Natural killer cell (primary cell): ENCODE measurements around the gene DNAJC3. TPM values are rescaled to one million over a fixed set of nuclear protein-coding genes. Genes with fewer than 3 reads are reported as not detected.
A peak's percentile ranks its signal among the peaks of the same experiment; 100 is the strongest.
"Not testable (repeated sequence)": the region's sequence is repeated elsewhere in the genome, so short reads cannot be mapped to it uniquely, and the experiment has no call there.

ENCODE experiments used
- ATAC-seq, 3 donors: fragments of 150-1000 bp in 2 of 3; fragments of 200-7000 bp in 1 of 3; cut with Tn5 transposase; 1 replicate in 1 of 3; 2 replicates in 2 of 3; pipeline ENCODE4 v1.10.0; 2021; ENCODE audit warnings: mild to moderate bottlenecking in 2 of 3, moderate library complexity in 2 of 3
- DNase-seq, 2 donors: peaks; one replicate each; pipeline versions ENCODE4 v3.0.0 to v3.0.0-alpha.2; 2013 to 2021; ENCODE audit warnings: mixed read lengths in 1 of 2
- H3K27ac ChIP-seq: one replicate; pipeline ENCODE4 v1.5.1; 2013; ENCODE audit warnings: mild to moderate bottlenecking, low read length
- H3K27me3 ChIP-seq: one replicate; pipeline ENCODE4 v1.6.1; 2013; ENCODE audit warnings: low read length; ENCODE audit not compliant: control insufficient read depth, insufficient read depth
- H3K36me3 ChIP-seq: one replicate; pipeline ENCODE4 v1.6.1; 2013; ENCODE audit warnings: low read length; ENCODE audit not compliant: control insufficient read depth, insufficient read depth
- H3K4me1 ChIP-seq: one replicate; pipeline ENCODE4 v1.6.1; 2013; ENCODE audit warnings: low read length; ENCODE audit not compliant: control insufficient read depth, insufficient read depth
- H3K4me3 ChIP-seq: one replicate; pipeline ENCODE4 v1.5.1; 2013; ENCODE audit warnings: low read length
- H3K9me3 ChIP-seq: one replicate; pipeline ENCODE4 v1.6.1; 2013; ENCODE audit warnings: low read length; ENCODE audit not compliant: control insufficient read depth, insufficient read depth
- H3K27ac Mint-ChIP-seq, 2 donors: one replicate each; pipeline ENCODE4 v1.8.0; 2022; ENCODE audit warnings: mild to moderate bottlenecking in 2 of 2, mixed read lengths in 2 of 2, moderate library complexity in 1 of 2
- H3K27me3 Mint-ChIP-seq, 2 donors: one replicate each; pipeline ENCODE4 v1.8.0; 2022; ENCODE audit warnings: low read depth in 2 of 2, mixed read lengths in 2 of 2
- H3K36me3 Mint-ChIP-seq: one replicate; pipeline ENCODE4 v1.8.0; 2022; ENCODE audit warnings: mixed read lengths
- H3K4me1 Mint-ChIP-seq, 2 donors: one replicate each; pipeline ENCODE4 v1.8.0; 2022; ENCODE audit warnings: mixed read lengths in 2 of 2
- H3K4me3 Mint-ChIP-seq: one replicate; pipeline ENCODE4 v1.8.0; 2022; ENCODE audit warnings: mild to moderate bottlenecking, moderate library complexity, mixed read lengths
- H3K9me3 Mint-ChIP-seq, 2 donors: one replicate each; pipeline ENCODE4 v1.8.0; 2022; ENCODE audit warnings: mixed read lengths in 2 of 2
- CTCF ChIP-seq: fragments of 200-600 bp; IDR thresholded peaks from one replicate; pipeline ENCODE4 v1.8.0; 2022; ENCODE audit warnings: antibody characterized with exemption
- WGBS: methylation state at CpG from one replicate; pipeline ENCODE4 v1.1.7; 2013; ENCODE audit warnings: missing lambda C conversion rate; ENCODE audit not compliant: insufficient coverage; 5-methylcytosine and 5-hydroxymethylcytosine counted together
- intact Hi-C: fragments of 100-400 bp; cut with micrococcal nuclease; formaldehyde crosslinking; loops from one replicate; pipeline ENCODE4 v1.14.2; 2022
- total RNA-seq, 4 donors: library from RNA; stranded (reverse); fragments of 120-200 nt in 1 of 4; gene quantifications; one replicate each; pipeline versions ENCODE4 v1.2.3 to v1.2.4, GENCODE V29; 2013 to 2022

DNAJC3 gene
- total RNA-seq, 3 donors from 2014 or later (not counting 1 experiment from before 2014, with no cell fraction given), result 26.5 to 38.1 (median 29.0) TPM

- H3K27ac ChIP-seq, result no peak overlapping the region
- H3K9me3 Mint-ChIP-seq, result no peaks in the 10 kb centered on the region
- no peaks in the 10 kb centered on the region for H3K27me3 ChIP-seq
- H3K9me3 ChIP-seq, result no peaks in the 10 kb centered on the region
- H3K36me3 Mint-ChIP-seq, result no peaks in the 10 kb centered on the region
- intact Hi-C loops, result no loop called here
- DNase-seq (no peak), ATAC-seq (no peak)
- H3K4me3 Mint-ChIP-seq, result no peak overlapping the region
- no peaks in the 10 kb centered on the region for H3K27me3 Mint-ChIP-seq
- H3K4me3 ChIP-seq, result no peak overlapping the region
- peaks cover 22% of the 10 kb centered on the region for H3K36me3 ChIP-seq
- peaks cover 32 to 37% of the 10 kb centered on the region in 2 donors for H3K4me1 Mint-ChIP-seq
- WGBS, result 82% methylated on average over 2 of the region's 2 CpGs
- no peak for TF ChIP-seq CTCF
- H3K27ac Mint-ChIP-seq, result no peak overlapping the region
- peaks cover 22% of the 10 kb centered on the region for H3K4me1 ChIP-seq
Measured at GRCh38 chr13:95710313-95710712, 33.4 kb downstream of the DNAJC3 start.

DNA sequence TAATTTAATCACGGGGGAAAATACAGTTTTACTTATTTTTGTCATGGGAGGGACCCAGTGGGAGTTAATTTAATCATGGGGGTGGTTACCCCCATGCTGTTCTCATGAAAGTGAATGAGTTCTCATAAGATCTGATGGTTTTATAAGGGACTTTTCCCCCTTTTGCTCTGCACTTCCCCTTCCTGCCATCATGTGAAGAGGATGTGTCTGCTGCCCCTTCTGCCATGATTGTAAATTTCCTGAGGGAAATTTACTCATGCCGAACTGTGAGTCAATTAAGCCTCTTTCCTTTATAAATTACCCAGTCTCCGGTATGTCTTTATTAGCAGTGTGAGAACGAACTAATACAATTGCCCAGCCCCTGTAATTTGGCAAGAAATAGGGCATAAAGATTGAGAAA lies 35.9 kb downstream of the DNAJC3 start:
- H3K36me3 Mint-ChIP-seq, H3K27ac Mint-ChIP-seq, H3K27me3 ChIP-seq, H3K27me3 Mint-ChIP-seq, H3K9me3 ChIP-seq, H3K9me3 Mint-ChIP-seq, DNase-seq, ATAC-seq, H3K27ac ChIP-seq, H3K4me1 ChIP-seq, H3K4me3 ChIP-seq, intact Hi-C loops, H3K4me3 Mint-ChIP-seq: not testable (repeated sequence)
- H3K4me1 Mint-ChIP-seq, result peaks cover 15 to 21% of the 10 kb centered on the region in 2 donors
- H3K36me3 ChIP-seq, result peaks cover 22% of the 10 kb centered on the region
- WGBS, result 100% methylated on average over 1 of the region's 4 CpGs

- H3K9me3 Mint-ChIP-seq, result no peaks in the 10 kb centered on the region
Measured at GRCh38 chr13:95713651-95714050, 36.7 kb downstream of the DNAJC3 start.

DNA sequence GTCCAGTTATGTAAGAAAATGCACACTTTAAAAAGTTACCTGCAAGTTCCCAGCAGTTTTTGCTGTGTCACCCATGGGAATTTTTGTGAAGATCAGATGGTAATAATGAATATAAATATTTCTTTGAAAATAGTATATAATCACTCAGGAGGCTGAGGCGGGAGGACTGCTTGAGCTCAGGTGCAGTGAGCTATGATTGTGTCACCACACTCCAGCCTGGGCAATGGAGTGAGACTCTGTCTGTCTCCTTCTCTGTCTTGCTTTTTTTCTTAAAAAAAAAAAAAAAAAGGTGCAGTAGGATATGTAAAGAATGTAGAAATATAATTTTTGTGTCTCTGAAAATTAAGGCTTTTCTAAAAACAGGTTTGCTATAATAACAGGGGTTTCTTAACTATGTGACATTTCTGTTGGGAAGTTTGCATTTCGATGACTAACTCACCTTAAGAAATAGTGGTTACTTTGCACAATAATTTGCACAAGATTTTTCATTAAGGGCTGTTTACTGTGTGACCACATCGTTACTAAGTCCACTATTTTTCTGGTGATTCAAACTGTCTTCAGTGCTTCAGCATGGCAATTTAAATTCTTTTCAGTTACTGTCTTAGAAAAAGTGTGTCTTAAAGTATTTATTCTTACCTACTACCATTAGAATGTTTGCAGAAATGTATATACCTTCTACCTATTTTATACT lies 37.3 kb downstream of the DNAJC3 start:
- peaks cover 6 to 20% of the 10 kb centered on the region in 2 donors for H3K4me1 Mint-ChIP-seq
- intact Hi-C loops, result no loop called here
- no peak overlapping the region for H3K4me3 Mint-ChIP-seq
- no peaks in the 10 kb centered on the region for H3K9me3 Mint-ChIP-seq
- no peaks in the 10 kb centered on the region for H3K9me3 ChIP-seq
- 97% methylated on average over 3 of the region's 3 CpGs for WGBS
- peaks cover 22% of the 10 kb centered on the region for H3K36me3 ChIP-seq
- DNase-seq (no peak), ATAC-seq (peak in 1 of 3 donors; percentile 37)
- no peaks in the 10 kb centered on the region for H3K27me3 Mint-ChIP-seq
- no peaks in the 10 kb centered on the region for H3K4me1 ChIP-seq
- no peak for TF ChIP-seq CTCF
- no peaks in the 10 kb centered on the region for H3K27me3 ChIP-seq
- no peak overlapping the region for H3K27ac ChIP-seq
- no peak overlapping the region for H3K27ac Mint-ChIP-seq
- H3K36me3 Mint-ChIP-seq, result no peaks in the 10 kb centered on the region
- H3K4me3 ChIP-seq, result no peak overlapping the region

More at GRCh38 chr13:95713651-95714050, 36.7 kb downstream of the DNAJC3 start:
- H3K36me3 Mint-ChIP-seq, result no peaks in the 10 kb centered on the region
- H3K27me3 Mint-ChIP-seq, result no peaks in the 10 kb centered on the region
- DNase-seq, result no peak
- H3K4me1 Mint-ChIP-seq, result peaks cover 7 to 16% of the 10 kb centered on the region in 2 donors
- intact Hi-C loops, result no loop called here
- Histone ChIP-seq H3K27me3 (no peaks in the 10 kb centered on the region), H3K27ac (no peak overlapping the region), H3K4me1 (no peaks in the 10 kb centered on the region), H3K36me3 (peaks cover 22% of the 10 kb centered on the region), H3K4me3 (no peak overlapping the region), H3K9me3 (no peaks in the 10 kb centered on the region)
- no peak for ATAC-seq
- WGBS, result 98% methylated on average over 3 of the region's 3 CpGs
- no peak for TF ChIP-seq CTCF
- no peak overlapping the region for H3K27ac Mint-ChIP-seq
- H3K4me3 Mint-ChIP-seq, result no peak overlapping the region
